D341Med (cell line): ENCODE measurements around the gene FAM153A.
"Not testable (repeated sequence)": the region's sequence is repeated elsewhere in the genome, so short reads cannot be mapped to it uniquely, and the experiment has no call there.

Experiments used
- DNase-seq: peaks from one replicate; pipeline ENCODE4 v3.0.0; 2012; ENCODE audit warnings: low spot score

The FAM153A gene

GRCh38 chr5:177724858-177725257 lies 57.8 kb downstream of the FAM153A start:
- not testable (repeated sequence) for DNase-seq

GRCh38 chr5:177723831-177724485 lies 58.7 kb downstream of the FAM153A start:
- DNase-seq: not testable (repeated sequence)

- DNase-seq: not testable (repeated sequence)
Observed at GRCh38 chr5:177722829-177723228, 59.9 kb downstream of the FAM153A start.

- not testable (repeated sequence) for DNase-seq
Observed at GRCh38 chr5:177719989-177720388, 62.7 kb downstream of the FAM153A start.

- not testable (repeated sequence) for DNase-seq
Observed at GRCh38 chr5:177715423-177715822, 67.3 kb downstream of the FAM153A start.

- not testable (repeated sequence) for DNase-seq
Observed at GRCh38 chr5:177696100-177696499, 86.6 kb downstream of the FAM153A start.

- DNase-seq: not testable (repeated sequence)
Observed at GRCh38 chr5:177695356-177695930, 87.3 kb downstream of the FAM153A start.

- DNase-seq: not testable (repeated sequence)
Observed at GRCh38 chr5:177694518-177694835, 88.2 kb downstream of the FAM153A start.

- not testable (repeated sequence) for DNase-seq
Observed at GRCh38 chr5:177693671-177694517, 88.8 kb downstream of the FAM153A start.

- not testable (repeated sequence) for DNase-seq
Observed at GRCh38 chr5:177692969-177693368, 89.7 kb downstream of the FAM153A start.

GRCh38 chr5:177692507-177692906 lies 90.2 kb downstream of the FAM153A start:
- DNase-seq: not testable (repeated sequence)

- DNase-seq: not testable (repeated sequence)
Observed at GRCh38 chr5:177689011-177689610, 93.6 kb downstream of the FAM153A start.

- not testable (repeated sequence) for DNase-seq
Observed at GRCh38 chr5:177688091-177688490, 94.6 kb downstream of the FAM153A start.

- not testable (repeated sequence) for DNase-seq
Observed at GRCh38 chr5:177681920-177682319, 100.8 kb downstream of the FAM153A start.
